HG03159 (cell line): ENCODE measurements around the gene ENPP7.

Experiments used
- ATAC-seq: cut with Tn5 transposase; IDR thresholded peaks from one replicate; pipeline ENCODE4 v1.9.1; 2021; ENCODE audit warnings: mild to moderate bottlenecking, moderate library complexity; ENCODE audit not compliant: unreplicated experiment

ENPP7 gene, protein sequence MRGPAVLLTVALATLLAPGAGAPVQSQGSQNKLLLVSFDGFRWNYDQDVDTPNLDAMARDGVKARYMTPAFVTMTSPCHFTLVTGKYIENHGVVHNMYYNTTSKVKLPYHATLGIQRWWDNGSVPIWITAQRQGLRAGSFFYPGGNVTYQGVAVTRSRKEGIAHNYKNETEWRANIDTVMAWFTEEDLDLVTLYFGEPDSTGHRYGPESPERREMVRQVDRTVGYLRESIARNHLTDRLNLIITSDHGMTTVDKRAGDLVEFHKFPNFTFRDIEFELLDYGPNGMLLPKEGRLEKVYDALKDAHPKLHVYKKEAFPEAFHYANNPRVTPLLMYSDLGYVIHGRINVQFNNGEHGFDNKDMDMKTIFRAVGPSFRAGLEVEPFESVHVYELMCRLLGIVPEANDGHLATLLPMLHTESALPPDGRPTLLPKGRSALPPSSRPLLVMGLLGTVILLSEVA

DNA sequence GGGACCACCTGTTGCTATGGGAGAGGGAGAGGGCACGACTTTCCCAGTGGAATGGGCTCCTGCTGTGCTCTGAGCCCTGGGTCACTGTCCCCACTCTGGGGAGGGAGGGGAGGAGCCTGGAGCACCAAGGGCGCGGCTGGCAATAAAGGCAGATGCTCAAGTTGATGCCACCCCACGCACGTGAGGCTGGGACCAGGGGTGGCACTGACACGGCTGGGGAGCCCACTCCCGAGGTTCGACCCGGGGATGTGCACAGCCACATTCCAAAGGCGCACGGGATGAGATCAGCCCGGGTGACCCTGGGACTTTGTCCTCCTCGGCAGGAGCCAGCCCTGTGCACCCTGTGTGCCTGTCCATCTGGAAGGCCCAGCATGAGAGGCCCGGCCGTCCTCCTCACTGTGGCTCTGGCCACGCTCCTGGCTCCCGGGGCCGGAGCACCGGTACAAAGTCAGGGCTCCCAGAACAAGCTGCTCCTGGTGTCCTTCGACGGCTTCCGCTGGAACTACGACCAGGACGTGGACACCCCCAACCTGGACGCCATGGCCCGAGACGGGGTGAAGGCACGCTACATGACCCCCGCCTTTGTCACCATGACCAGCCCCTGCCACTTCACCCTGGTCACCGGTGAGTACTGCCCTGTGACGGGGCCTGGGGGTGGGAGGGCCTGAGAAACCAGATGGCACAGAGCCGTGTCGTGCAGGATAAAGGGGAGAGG lies at the start of gene ENPP7:
Gene ENPP7, plus strand, starts transcription at position 175 of the 715 bp plus-strand sequence. Its CDS starts 197 bp downstream, at position 372.
- no peak for ATAC-seq

DNA sequence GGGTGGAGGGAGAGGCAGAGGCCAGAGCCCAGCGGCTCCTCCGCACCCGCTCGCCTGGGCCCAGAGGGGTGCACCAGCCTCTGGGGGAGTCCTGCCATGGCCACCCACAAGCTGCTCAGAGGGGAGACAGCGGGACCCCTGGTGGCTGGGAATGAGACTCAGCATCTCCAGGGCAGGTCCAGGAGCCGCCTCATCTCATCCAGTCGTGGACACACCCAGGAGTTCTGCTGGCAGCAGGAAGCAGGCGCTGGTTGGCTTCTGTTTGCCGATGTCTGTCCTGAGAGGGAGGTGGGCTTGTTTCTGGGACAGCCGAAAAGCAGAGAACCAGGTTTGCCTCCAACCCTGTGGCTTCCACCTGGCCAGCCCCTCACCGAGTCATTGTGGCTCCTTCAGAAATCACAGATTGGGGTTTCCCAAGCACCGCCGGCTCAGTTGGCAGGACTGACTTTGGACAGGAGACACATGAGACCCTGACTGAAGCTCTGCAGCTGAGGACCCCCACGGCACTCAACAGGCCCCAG lies 49.6 kb upstream of the ENPP7 start:
- ATAC-seq = no peak

DNA sequence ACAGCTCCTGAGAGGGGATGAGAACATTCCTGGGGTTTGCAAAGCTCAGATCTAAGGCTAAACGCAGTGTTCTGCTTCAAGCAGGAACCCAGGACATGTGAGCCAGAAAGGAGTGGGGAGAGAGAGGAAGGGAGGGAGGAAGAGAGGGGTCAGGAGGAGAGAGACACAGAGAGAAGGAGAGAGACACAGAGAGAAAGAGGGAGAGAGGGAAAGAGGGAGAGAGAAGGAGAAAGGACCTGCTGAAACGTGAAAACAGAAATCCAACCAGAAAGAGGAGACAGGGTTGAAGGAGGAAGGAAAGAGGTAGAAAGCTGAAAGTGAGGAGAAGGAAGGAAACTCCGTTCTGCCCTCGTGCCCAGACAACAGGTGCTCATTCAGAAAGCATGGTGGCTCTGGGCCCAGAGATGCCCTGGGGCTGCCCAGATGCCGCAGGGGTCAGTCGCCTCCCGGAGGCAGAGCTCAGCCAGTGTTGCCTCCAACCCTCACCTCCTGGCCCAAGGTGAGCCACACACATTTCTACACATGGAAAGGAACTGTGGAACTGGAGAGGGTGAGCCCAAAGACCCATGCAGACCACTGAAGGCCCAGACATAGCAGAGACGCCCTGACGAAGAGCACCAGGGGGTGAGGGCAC lies 49.0 kb upstream of the ENPP7 start:
- no peak for ATAC-seq

DNA sequence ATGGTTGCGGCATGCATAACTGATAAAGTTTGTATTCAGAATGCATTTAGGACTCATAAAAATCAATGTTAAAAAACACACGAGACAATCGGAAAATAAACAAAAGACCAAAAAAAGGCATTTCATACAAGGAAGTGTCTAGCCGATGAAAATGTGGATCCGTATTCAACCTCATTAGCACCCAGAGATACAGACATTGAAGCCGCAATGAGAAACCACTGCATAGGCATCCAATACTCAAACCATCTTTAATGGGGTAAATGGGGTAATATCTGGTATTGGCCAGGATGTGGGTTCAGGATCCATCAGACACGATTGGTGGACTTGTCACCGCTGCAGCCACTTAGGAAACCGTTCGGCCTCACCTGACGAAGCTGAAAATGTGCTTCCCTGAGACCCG lies 47.4 kb upstream of the ENPP7 start:
- ATAC-seq = no peak

DNA sequence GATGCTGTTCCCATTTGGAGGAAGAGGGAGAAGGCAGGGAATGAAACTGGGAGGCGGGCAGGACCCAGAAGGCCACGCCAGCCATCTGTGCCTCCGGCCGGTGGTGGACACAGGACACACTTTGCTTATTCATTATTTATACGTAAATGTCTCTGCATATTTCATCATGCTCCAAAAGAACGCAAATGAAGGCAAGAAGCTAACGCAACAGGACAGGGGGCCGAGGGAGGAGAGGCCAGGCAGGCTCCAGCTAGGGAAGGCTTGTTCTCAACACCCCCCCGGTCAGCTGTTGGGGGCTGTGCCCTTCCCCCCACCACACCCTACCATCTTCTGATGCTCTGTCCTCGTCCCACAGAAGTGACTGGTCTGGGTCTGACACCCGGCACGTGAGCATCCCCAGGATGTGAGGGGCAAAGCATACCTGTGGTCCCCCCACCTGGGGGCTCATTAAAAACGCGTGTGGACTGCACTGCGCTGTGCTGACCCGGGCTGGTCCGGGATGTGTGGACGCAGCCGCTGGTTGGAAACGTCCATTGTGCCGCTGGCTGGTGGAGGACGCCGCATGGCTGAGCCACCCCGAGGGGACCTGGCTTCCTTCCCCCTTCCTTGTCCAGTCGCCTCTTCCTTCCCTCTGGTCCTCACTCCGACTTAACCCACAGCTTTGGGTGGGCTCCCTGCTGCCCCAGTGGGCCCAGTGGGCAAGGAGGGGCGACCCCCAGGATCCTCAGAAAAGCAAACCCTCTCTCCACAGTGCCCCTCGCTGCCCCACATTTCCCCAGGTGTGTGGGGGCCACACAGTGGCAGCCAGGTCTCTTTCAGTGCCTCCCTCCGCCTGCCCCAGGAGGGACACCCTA lies 46.4 kb upstream of the ENPP7 start:
- no peak for ATAC-seq

DNA sequence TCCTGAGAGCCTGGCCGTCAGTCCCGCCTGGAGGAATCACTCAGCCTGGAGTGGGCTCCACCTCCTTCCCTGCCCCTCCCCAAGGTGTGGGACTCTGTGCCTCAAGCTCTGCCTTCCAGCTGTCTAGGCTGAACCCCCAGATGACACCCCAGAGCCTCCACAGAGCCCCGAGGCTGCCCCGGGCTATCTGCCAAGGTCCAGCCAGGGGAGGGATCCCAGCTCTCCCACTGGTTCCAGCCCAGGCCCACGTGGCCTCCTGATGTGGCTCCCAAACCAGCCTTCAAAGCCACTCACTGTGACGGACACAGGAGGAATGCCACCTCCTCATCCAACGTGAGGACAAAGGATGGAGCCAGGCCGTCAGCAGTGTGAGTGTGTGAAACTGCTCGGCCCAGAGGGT lies 45.6 kb upstream of the ENPP7 start:
- ATAC-seq = no peak

DNA sequence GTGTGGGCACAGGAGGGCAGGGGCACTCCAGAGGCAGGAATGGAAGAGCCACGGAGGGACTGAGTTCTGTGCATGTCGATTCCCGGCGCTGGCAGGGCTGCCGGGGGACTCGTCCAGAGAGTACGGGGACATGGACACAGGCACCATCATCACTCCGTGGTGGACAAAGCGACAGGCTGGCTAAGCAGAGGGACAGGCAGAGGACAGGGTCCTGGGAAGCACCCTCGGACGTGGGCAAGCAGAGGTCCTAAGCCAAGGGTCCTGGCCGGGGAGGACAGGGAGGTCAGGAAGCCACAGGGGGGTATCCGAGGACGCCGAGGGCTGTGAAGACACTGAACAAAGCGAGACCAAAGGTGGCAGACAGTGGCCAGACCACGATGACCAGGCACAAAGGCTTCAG lies 44.3 kb upstream of the ENPP7 start:
- no peak for ATAC-seq

DNA sequence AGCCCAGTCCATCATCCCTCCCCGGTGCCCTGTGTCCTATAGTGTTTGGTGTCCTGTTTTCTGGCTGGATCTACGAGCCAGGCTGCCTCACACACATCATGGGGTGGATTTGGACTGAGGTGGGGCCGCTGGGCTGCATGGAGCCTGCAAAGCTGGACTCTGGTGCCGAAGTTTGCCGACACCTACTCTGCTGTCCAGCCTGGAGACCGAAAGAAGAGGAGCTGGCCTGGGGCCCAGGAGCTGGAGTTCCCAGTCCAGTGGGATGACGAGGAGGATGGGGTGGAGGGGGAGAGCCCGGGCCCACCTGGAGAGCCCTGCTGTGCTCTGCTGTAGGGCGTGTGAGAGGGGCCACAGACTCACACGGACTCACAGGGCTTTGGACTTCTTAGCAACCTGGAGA lies 40.3 kb upstream of the ENPP7 start:
- ATAC-seq = no peak

DNA sequence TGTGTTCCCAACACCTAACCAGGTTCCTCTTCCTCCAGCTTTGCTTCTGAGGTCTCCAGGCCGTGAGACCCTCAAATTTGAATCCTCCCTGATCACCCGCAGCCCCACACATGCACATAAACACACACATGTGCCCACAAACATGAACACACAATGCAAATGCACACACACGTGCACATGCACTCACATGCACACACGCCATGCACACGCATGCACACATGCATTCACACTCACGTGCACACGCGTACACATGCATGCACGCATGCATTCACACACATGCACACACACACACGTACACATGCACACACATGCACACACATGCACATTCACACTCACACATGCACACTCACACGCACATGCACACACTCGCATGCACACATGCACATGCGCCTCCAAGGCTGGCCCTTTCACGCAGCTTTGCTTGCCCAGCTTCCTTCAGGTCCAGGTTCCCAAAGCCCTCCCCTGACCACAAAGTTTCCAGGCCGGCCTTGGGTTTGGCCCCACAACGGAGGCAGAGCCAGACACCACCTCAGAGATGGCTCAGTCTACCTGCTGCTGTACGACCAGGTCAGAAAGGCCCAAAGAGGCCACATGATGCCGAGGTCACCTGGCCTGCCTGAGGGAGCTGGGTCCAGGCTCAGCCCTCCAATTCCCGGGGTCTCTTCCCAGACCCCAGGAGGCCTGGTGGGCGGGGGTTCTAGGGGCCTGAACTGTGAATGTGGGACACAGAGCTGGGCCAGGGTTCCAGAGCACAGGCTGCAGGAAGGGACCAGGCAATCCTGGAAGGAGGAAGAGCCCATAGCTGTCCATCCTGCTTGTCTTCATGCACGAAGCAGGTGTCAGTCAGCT lies 39.5 kb upstream of the ENPP7 start:
- ATAC-seq = no peak

DNA sequence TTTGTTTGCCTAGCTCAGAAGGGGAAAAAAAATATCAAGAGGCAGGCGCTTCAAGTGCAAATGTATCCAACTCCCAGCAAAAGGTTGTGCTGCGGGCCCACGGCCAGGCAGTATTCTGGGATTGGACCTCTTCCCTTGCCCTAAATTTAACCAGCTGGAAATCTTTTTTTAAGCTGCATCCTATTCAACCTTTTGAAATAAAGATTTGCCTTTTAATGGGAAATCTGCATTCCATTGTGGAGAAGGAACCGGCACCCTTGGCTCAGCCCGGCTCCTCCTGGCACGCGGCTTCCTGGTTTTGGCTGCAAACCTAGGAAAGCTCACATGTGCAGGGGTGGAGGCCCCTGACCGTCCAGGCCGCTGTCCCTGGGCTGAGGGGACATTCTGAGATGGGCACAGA lies 38.8 kb upstream of the ENPP7 start:
- ATAC-seq = no peak

DNA sequence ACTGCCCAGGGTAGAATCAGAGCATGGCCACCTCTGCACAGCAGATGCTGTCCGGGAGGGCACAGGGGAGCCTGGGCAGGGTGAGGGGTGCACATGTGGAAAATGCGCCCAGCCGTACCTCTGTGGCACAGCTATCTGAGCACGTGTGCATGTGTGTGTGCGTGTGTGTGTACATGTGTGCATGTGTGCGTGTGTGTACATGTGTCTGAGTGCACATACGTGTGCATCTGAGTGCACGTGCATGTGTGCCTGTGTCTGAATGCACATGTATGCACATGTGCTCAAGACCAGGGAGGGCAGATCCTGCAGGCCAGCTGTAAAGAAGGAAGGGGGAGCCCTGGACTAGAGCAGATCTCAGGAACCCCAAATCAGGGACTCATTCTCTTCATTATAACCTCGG lies 37.3 kb upstream of the ENPP7 start:
- ATAC-seq = no peak

DNA sequence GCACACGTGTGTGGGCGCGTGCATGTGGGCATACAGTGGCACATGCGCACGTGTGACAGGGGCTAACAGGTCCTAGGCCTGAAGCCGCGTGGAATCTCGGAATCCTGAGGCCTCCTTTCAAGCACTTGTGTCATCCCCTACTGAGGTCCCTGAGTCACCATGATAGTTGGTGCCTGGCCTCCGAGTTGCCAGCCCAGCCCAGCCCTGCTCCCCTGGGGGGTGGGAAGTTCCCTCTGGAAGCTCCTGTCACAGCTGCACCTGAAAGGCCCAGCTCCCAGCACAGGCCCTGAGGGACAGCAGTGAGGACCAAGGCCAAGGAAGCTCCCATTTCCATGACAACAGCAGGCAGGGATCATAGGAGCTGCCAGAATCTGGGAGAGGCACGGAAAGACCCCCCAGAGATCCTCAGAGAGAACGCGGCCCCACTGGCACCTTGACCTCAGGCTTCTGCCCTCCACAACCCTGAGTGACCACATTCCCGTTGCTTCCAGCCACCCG lies 35.4 kb upstream of the ENPP7 start:
- ATAC-seq = no peak

DNA sequence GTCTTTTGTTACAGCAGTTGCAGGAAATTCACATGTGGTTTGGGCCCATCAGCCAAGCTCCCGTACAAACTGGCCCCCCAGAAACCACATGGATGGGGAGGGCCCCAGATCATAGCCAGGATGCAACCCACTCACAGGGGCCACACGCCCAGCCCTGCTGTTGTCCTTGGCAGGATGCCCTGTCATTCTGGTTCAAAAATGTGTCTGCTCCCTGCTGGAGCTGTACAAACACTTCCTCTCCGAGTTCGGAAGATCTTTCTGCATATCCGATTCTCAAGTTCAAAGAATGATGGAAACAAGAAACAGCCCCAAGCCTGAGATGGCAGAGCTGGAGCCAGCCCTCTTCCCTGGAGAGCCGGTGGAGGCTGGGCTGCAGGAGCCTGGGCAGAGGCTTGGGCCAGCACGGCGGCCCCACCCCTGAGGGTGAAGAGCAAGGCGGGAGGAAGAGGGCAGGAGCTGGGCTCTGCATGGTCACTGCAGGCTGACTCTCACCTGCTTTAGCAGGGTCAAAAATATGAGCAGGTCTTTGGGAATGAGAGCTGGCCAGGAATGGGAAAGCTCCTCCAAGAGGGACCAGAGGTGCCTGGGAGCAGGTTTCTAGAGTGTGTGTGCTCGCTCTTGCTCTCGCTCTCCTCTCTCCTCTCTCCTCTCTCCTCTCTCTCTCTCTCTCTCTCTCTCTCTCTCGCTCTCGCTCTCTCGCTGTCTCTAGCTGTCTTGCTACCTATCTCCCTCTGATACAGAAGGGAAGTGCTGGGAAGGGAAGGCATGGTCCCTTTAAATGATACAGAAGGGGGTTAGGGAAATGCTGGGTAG lies 34.7 kb upstream of the ENPP7 start:
- no peak for ATAC-seq

DNA sequence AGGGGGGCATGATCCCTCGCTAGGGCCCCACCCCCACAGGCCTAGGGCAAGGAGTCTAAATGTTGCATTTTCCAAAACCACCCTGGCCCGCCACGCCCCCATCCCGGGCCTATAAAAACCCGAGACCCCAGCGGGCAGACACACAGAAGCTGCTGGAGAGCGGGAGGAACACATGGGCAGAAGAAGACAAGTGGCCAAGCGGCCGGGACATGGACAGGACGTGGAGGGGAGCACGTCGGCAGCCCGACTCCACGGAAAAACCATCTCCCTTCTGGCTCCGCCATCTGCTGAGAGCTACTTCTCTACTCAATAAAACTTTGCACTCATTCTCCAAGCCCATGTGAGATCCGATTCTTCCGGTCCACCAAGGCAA lies 34.1 kb upstream of the ENPP7 start:
- ATAC-seq = no peak

DNA sequence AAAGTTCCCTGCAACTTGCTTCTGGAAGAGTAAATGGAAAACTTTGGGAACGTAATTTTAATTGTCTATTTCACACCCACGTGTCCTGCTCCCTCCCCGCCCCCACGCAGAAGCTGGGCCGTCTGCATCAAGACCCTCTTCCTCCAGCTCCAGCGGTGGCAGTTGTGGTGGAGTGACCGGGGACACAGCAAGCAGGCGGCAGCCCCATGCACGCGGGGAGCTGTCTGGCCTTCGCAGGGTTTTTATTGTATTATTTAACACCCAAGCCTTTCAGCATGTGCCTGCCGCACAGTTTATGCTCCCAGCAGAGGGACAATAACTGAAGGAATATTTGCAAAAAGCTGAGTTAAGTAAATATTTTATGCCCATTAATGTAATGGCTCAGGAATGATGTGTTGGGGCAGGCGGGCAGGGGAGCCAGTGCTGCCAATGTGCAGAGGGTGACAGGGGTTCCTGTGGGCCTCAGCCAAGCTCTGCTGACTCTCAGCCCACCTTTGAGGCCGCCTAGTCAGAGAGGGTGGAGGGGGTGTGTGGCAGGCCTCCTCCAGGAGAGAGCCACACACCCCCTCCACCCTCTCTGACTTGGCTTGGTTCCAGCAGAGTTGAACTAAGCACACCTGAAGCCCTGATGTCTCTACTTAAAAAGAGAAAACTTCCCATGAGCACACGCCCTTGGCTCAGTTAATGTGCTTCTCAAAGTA lies 32.4 kb upstream of the ENPP7 start:
- ATAC-seq = no peak

DNA sequence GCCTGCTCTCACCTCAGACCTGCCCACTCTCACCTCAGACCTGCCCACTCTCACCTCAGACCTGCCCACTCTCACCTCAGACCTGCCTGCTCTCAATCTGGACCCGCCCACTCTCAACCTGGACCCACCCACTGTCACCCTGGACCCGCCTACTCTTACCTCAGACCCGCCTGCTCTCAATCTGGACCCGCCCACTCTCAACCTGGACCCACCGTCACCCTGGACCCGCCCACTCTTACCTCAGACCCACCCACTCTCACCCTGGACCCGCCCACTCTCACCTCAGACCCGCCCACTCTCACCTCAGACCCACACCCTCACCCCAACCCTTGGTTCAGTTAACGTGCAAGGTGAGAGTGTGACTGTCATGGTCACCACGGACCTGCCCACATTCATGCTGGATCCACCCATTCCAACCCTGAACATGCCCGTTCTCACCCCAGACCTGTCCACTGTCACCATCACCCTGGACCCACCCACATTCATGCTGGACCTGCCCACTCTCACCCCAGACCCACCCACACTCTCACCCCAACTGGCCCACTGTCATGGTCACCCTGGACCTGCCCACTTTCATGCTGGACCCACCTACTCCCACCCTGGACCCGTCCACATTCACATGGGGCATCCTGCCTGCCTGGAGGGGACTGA lies 31.2 kb upstream of the ENPP7 start:
- no peak for ATAC-seq

DNA sequence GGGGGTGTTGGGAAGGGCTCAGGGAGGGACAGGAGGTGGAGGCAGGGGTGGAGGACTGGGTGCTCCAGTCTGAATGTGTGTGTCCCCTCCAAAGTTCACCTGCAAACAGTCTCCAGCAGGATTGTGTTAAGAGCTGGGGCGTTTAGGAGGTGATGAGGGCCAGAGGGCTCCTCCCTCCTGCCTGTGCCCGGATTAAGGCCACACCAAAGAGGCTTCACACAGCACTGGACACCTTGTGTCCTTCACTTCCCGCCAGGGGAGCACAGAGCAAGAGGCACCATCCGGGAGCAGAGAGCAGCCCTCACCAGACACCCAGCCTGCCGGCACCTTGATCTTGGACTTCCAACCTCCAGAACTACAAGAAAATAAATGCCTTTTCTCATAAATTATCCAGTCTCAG lies 30.2 kb upstream of the ENPP7 start:
- ATAC-seq = no peak

DNA sequence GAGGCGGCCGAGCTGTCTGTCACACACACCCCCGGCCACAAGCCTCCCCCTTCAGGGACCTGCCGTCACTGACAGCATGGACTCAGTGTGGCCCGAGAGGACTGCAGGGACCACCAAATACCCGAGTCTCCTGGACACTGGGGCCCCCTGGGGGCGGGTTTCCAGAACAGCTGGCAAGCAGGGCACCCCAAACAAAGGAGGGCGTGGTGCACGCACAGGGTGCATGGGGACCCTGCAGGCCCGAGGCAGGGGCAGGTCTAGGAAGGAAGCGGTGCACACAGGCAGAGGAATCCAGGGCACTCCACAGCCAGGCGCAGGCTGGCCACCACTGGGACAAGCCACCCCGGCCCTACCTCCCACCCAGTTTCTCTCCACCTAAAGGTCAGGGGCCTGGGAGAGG lies 28.7 kb upstream of the ENPP7 start:
- no peak for ATAC-seq
